Neuronal stem cell (in vitro differentiated cells): Measurements from ENCODE around the gene FANCD2.

Experiments
- DNase-seq: peaks from one replicate; pipeline ENCODE4 v3.0.0-alpha.2; 2013; ENCODE audit warnings: low spot score
- H2AFZ ChIP-seq: one replicate; pipeline ENCODE4 v1.6.1; 2013; ENCODE audit warnings: mild to moderate bottlenecking, low read length, inconsistent platforms
- H2AK5ac ChIP-seq: 2 replicates; pipeline ENCODE4 v1.6.1; 2013; ENCODE audit warnings: low read depth, mild to moderate bottlenecking, inconsistent platforms, low read length, moderate library complexity, mixed read lengths
- H2BK120ac ChIP-seq: 2 replicates; pipeline ENCODE4 v1.6.1; 2013; ENCODE audit warnings: low read depth, mild to moderate bottlenecking, inconsistent platforms, low read length, moderate library complexity, mixed read lengths
- H2BK12ac ChIP-seq: one replicate; pipeline ENCODE4 v1.6.1; 2013; ENCODE audit warnings: low read length, inconsistent platforms
- H2BK15ac ChIP-seq: 2 replicates; pipeline ENCODE4 v1.6.1; 2013; ENCODE audit warnings: mild to moderate bottlenecking, low read length, inconsistent platforms, mixed read lengths
- H2BK5ac ChIP-seq: one replicate; pipeline ENCODE4 v1.6.1; 2013; ENCODE audit warnings: inconsistent platforms, mild to moderate bottlenecking, low read length, moderate library complexity
- H3K14ac ChIP-seq: one replicate; pipeline ENCODE4 v1.6.1; 2013; ENCODE audit warnings: low read length, inconsistent platforms
- H3K18ac ChIP-seq: 2 replicates; pipeline ENCODE4 v1.6.1; 2013; ENCODE audit warnings: low read length, inconsistent platforms
- H3K23ac ChIP-seq: 2 replicates; pipeline ENCODE4 v1.6.1; 2013; ENCODE audit warnings: low read depth, mild to moderate bottlenecking, mixed read lengths, low read length, inconsistent platforms; ENCODE audit not compliant: poor library complexity
- H3K27ac ChIP-seq: replicated peaks from 3 replicates; pipeline ENCODE4 v1.5.1; 2013; ENCODE audit warnings: low read length, inconsistent platforms
- H3K27me3 ChIP-seq, 3 experiments: 2 replicates each; pipeline ENCODE4 v1.6.1; 2013; ENCODE audit warnings: low read length in 3 of 3, mild to moderate bottlenecking in 2 of 3, inconsistent platforms in 1 of 3, low read depth in 1 of 3, mixed read lengths in 1 of 3, moderate library complexity in 1 of 3; ENCODE audit not compliant: control insufficient read depth in 3 of 3, insufficient read depth in 3 of 3
- H3K36me3 ChIP-seq, 2 donors: replicated peaks in 1 of 2; 2 replicates each; pipeline ENCODE4 v1.6.1; 2013; ENCODE audit warnings: low read length in 2 of 2; ENCODE audit not compliant: control insufficient read depth in 2 of 2, insufficient read depth in 2 of 2
- H3K4ac ChIP-seq: 2 replicates; pipeline ENCODE4 v1.6.1; 2013; ENCODE audit warnings: inconsistent platforms, mild to moderate bottlenecking, low read length, moderate library complexity
- H3K4me1 ChIP-seq, 2 donors: 1 replicate in 1 of 2; 2 replicates in 1 of 2; pipeline ENCODE4 v1.6.1; 2013; ENCODE audit warnings: low read length in 2 of 2, low read depth in 1 of 2; ENCODE audit not compliant: control insufficient read depth in 2 of 2, insufficient read depth in 1 of 2
- H3K4me2 ChIP-seq: one replicate; pipeline ENCODE4 v1.6.1; 2013; ENCODE audit warnings: mild to moderate bottlenecking, low read length, inconsistent platforms; ENCODE audit not compliant: insufficient read depth, poor library complexity, severe bottlenecking
- H3K4me3 ChIP-seq, 2 donors: 2 replicates each; pipeline ENCODE4 v1.5.1; 2013; ENCODE audit warnings: low read length in 2 of 2, mild to moderate bottlenecking in 2 of 2, inconsistent platforms in 1 of 2, moderate library complexity in 1 of 2
- H3K79me1 ChIP-seq: one replicate; pipeline ENCODE4 v1.6.1; 2013; ENCODE audit warnings: low read depth, mild to moderate bottlenecking, inconsistent platforms, low read length, moderate library complexity
- H3K9ac ChIP-seq: one replicate; pipeline ENCODE4 v1.6.1; 2013; ENCODE audit warnings: mild to moderate bottlenecking, low read depth, low read length, inconsistent platforms; ENCODE audit not compliant: poor library complexity
- H3K9me3 ChIP-seq, 2 donors: replicated peaks in 1 of 2; 2 replicates each; pipeline versions ENCODE3 to v1.6.1; 2013; ENCODE audit warnings: low read length in 2 of 2, mild to moderate bottlenecking in 2 of 2, inconsistent platforms in 1 of 2, low read depth in 1 of 2, mixed read lengths in 1 of 2, moderate library complexity in 1 of 2; ENCODE audit not compliant: control insufficient read depth in 2 of 2, insufficient read depth in 1 of 2
- H4K8ac ChIP-seq: one replicate; pipeline ENCODE4 v1.6.1; 2013; ENCODE audit warnings: low read depth, mild to moderate bottlenecking, inconsistent platforms, low read length, moderate library complexity
- H4K91ac ChIP-seq: one replicate; pipeline ENCODE4 v1.6.1; 2013; ENCODE audit warnings: low read length, low read depth, mild to moderate bottlenecking, inconsistent platforms; ENCODE audit not compliant: poor library complexity
- WGBS, 2 donors: extraction: QIAGEN DNeasy Blood & Tissue Kit; methylation state at CpG; one replicate each; pipeline ENCODE4 v1.1.7; 2013; ENCODE audit warnings: missing lambda C conversion rate in 2 of 2, mixed read lengths in 1 of 2; ENCODE audit not compliant: insufficient read length in 2 of 2, insufficient replicate concordance in 1 of 2; ENCODE audit errors: extremely low coverage in 2 of 2; 5-methylcytosine and 5-hydroxymethylcytosine counted together

FANCD2 gene

GRCh38 chr3:10002951-10003350 is 23.3 kb upstream of the FANCD2 start:
- Histone ChIP-seq H2BK120ac (no peak overlapping the region), H2BK15ac (no peak overlapping the region), H3K9ac (no peak overlapping the region), H2AK5ac (no peak overlapping the region), H4K91ac (no peak overlapping the region), H3K79me1 (peaks cover 4% of the 10 kb centered on the region), H2BK5ac (no peak overlapping the region), H2AFZ (no peak overlapping the region), H3K23ac (no peak overlapping the region), H3K4ac (no peak overlapping the region), H3K4me1 (no peaks in the 10 kb centered on the region), H3K4me3 (no peak overlapping the region), H3K9me3 (no peaks in the 10 kb centered on the region), H3K18ac (no peak overlapping the region), H2BK12ac (no peak overlapping the region), H4K8ac (no peak overlapping the region), H3K27ac (no peak overlapping the region), H3K4me2 (no peak overlapping the region), H3K27me3 (no peaks in the 10 kb centered on the region), H3K36me3 (peaks cover 13 to 81% of the 10 kb centered on the region in 2 donors), H3K14ac (no peak overlapping the region)
- WGBS, 2 donors = no CpG with 5 or more reads among the region's 2 CpGs
- DNase-seq = no peak

GRCh38 chr3:10004506-10004905 is 21.7 kb upstream of the FANCD2 start:
- Histone ChIP-seq H3K4me2 (no peak overlapping the region), H3K27me3 (no peaks in the 10 kb centered on the region), H4K91ac (no peak overlapping the region), H3K36me3 (peaks cover 10 to 66% of the 10 kb centered on the region in 2 donors), H3K9ac (no peak overlapping the region), H3K4me1 (peaks cover 0 to 6% of the 10 kb centered on the region in 2 donors), H3K14ac (no peak overlapping the region), H3K79me1 (peaks cover 4% of the 10 kb centered on the region), H3K23ac (no peak overlapping the region), H2BK12ac (no peak overlapping the region), H2BK15ac (no peak overlapping the region), H3K18ac (no peak overlapping the region), H2AFZ (no peak overlapping the region), H3K4ac (no peak overlapping the region), H2BK5ac (no peak overlapping the region), H3K9me3 (no peaks in the 10 kb centered on the region), H2AK5ac (no peak overlapping the region), H4K8ac (no peak overlapping the region), H2BK120ac (no peak overlapping the region), H3K27ac (no peak overlapping the region), H3K4me3 (no peak overlapping the region)
- WGBS, 2 donors = no CpG with 5 or more reads among the region's 7 CpGs
- no peak for DNase-seq

- H2BK120ac ChIP-seq = no peak overlapping the region
- H3K4me2 ChIP-seq = no peak overlapping the region
- peaks cover 10 to 61% of the 10 kb centered on the region in 2 donors for H3K36me3 ChIP-seq
- no peak overlapping the region for H3K23ac ChIP-seq
- H3K27me3 ChIP-seq = no peaks in the 10 kb centered on the region
- H3K4ac ChIP-seq = no peak overlapping the region
- no peak overlapping the region for H2BK5ac ChIP-seq
- H4K91ac ChIP-seq = no peak overlapping the region
- no peak for DNase-seq
- peaks cover 0 to 6% of the 10 kb centered on the region in 2 donors for H3K4me1 ChIP-seq
- no peak overlapping the region for H3K18ac ChIP-seq
- no peaks in the 10 kb centered on the region for H3K9me3 ChIP-seq
- no peak overlapping the region for H3K4me3 ChIP-seq
- peaks cover 4% of the 10 kb centered on the region for H3K79me1 ChIP-seq
- WGBS, 2 donors = no CpG with 5 or more reads among the region's 5 CpGs
- H2AFZ ChIP-seq = no peak overlapping the region
- H2BK12ac ChIP-seq = no peak overlapping the region
- H4K8ac ChIP-seq = no peak overlapping the region
- no peak overlapping the region for H2AK5ac ChIP-seq
- H3K27ac ChIP-seq = no peak overlapping the region
- H3K14ac ChIP-seq = no peak overlapping the region
- no peak overlapping the region for H3K9ac ChIP-seq
- no peak overlapping the region for H2BK15ac ChIP-seq
Measured at GRCh38 chr3:10004960-10005564, 21.2 kb upstream of the FANCD2 start.

GRCh38 chr3:10006048-10006761 is 20.0 kb upstream of the FANCD2 start:
- Histone ChIP-seq H3K4ac (no peak overlapping the region), H3K4me3 (no peak overlapping the region), H2AFZ (no peak overlapping the region), H3K4me2 (no peak overlapping the region), H3K18ac (no peak overlapping the region), H3K23ac (no peak overlapping the region), H4K8ac (no peak overlapping the region), H3K27ac (no peak overlapping the region), H3K14ac (no peak overlapping the region), H3K4me1 (peaks cover 2 to 10% of the 10 kb centered on the region in 2 donors), H3K9me3 (no peaks in the 10 kb centered on the region), H2BK5ac (no peak overlapping the region), H4K91ac (no peak overlapping the region), H3K79me1 (peaks cover 4% of the 10 kb centered on the region), H2BK15ac (no peak overlapping the region), H3K27me3 (no peaks in the 10 kb centered on the region), H2AK5ac (no peak overlapping the region), H3K36me3 (peaks cover 10 to 50% of the 10 kb centered on the region in 2 donors), H3K9ac (no peak overlapping the region), H2BK12ac (no peak overlapping the region), H2BK120ac (no peak overlapping the region)
- no CpG with 5 or more reads among the region's 10 CpGs for WGBS, 2 donors
- no peak for DNase-seq
